GM06990 (cell line): ENCODE data around the gene IL18R1.

Experiments
- DNase-seq: peaks from one replicate; pipeline ENCODE4 v3.0.0-alpha.2; 2011; ENCODE audit not compliant: insufficient read length; ENCODE audit errors: extremely low read depth
- H3K27me3 ChIP-seq: replicated peaks from 2 replicates; pipeline ENCODE4 v1.6.0; 2011; ENCODE audit warnings: low read length; ENCODE audit not compliant: control insufficient read depth, insufficient read depth
- H3K36me3 ChIP-seq: 2 replicates; pipeline ENCODE4 v1.5.1; 2011; ENCODE audit warnings: low read length; ENCODE audit not compliant: control insufficient read depth, insufficient read depth
- H3K4me3 ChIP-seq: replicated peaks from 2 replicates; pipeline ENCODE4 v1.5.1; 2011; ENCODE audit warnings: low read depth, mild to moderate bottlenecking, control low read depth, low read length
- CTCF ChIP-seq: IDR thresholded peaks from 2 replicates; pipeline ENCODE4 v1.5.1; 2011; ENCODE audit warnings: low read length, control low read depth, mild to moderate bottlenecking, inconsistent platforms; ENCODE audit not compliant: insufficient read depth, poor library complexity, severe bottlenecking

IL18R1 gene

GRCh38 chr2:102367331-102367971, 11.9 kb downstream of the IL18R1 start:
- no peak for TF ChIP-seq CTCF
- no peaks in the 10 kb centered on the region for H3K27me3 ChIP-seq
- peak; percentile 73 for DNase-seq
- no peak overlapping the region; the same call in 1 of the 2 replicates for H3K4me3 ChIP-seq
- H3K36me3 ChIP-seq: peaks cover 19% of the 10 kb centered on the region

- Histone ChIP-seq H3K36me3 (peaks cover 17% of the 10 kb centered on the region), H3K27me3 (no peaks in the 10 kb centered on the region), H3K4me3 (no peak overlapping the region; the same call in 1 of the 2 replicates)
- TF ChIP-seq CTCF: no peak
- DNase-seq: no peak
Observed at GRCh38 chr2:102368461-102369109, 13.0 kb downstream of the IL18R1 start.

- DNase-seq: no peak
- no peak for TF ChIP-seq CTCF
- H3K27me3 ChIP-seq: no peaks in the 10 kb centered on the region
- H3K4me3 ChIP-seq: no peak overlapping the region
- H3K36me3 ChIP-seq: peaks cover 11% of the 10 kb centered on the region
Observed at GRCh38 chr2:102369866-102370265, 14.3 kb downstream of the IL18R1 start.

- no peak for TF ChIP-seq CTCF
- DNase-seq: no peak
- Histone ChIP-seq H3K27me3 (no peaks in the 10 kb centered on the region), H3K36me3 (peaks cover 6% of the 10 kb centered on the region), H3K4me3 (no peak overlapping the region)
Observed at GRCh38 chr2:102376052-102376591, 20.5 kb downstream of the IL18R1 start.

- Histone ChIP-seq H3K27me3 (no peaks in the 10 kb centered on the region), H3K36me3 (peaks cover 5% of the 10 kb centered on the region), H3K4me3 (no peak overlapping the region)
- no peak for TF ChIP-seq CTCF
- DNase-seq: no peak
Observed at GRCh38 chr2:102383722-102384121, 28.1 kb downstream of the IL18R1 start.
